Mucosa of stomach (tissue), 1 donor: ENCODE data around the gene RBCK1.
"Not testable (repeated sequence)": the region's sequence is repeated elsewhere in the genome, so short reads cannot be mapped to it uniquely, and the experiment has no call there.

Experiments used
- H3K27me3 ChIP-seq: one replicate; pipeline ENCODE4 v1.7.0; 2013; ENCODE audit warnings: mild to moderate bottlenecking, low read length; ENCODE audit not compliant: control insufficient read depth, insufficient read depth
- H3K36me3 ChIP-seq: one replicate; pipeline ENCODE4 v1.7.0; 2013; ENCODE audit warnings: low read length; ENCODE audit not compliant: control insufficient read depth, insufficient read depth
- H3K4me1 ChIP-seq: one replicate; pipeline ENCODE4 v1.7.0; 2013; ENCODE audit warnings: mild to moderate bottlenecking, low read length; ENCODE audit not compliant: control insufficient read depth, insufficient read depth
- H3K4me3 ChIP-seq: one replicate; pipeline ENCODE4 v1.7.0; 2013; ENCODE audit warnings: low read length
- H3K9ac ChIP-seq: one replicate; pipeline ENCODE4 v1.7.0; 2013; ENCODE audit warnings: mild to moderate bottlenecking, low read length, moderate library complexity
- H3K9me3 ChIP-seq: one replicate; pipeline ENCODE4 v1.7.0; 2013; ENCODE audit warnings: mild to moderate bottlenecking, low read length, moderate library complexity; ENCODE audit not compliant: control insufficient read depth
- donor health status: Pancreatic carcinoma.

Gene RBCK1

GRCh38 chr20:370151-370600, 37.9 kb upstream of the RBCK1 start:
- no peaks in the 10 kb centered on the region for H3K27me3 ChIP-seq
- H3K36me3 ChIP-seq, result no peaks in the 10 kb centered on the region
- H3K4me3 ChIP-seq, result no peak overlapping the region
- H3K9ac ChIP-seq, result no peak overlapping the region
- H3K9me3 ChIP-seq, result no peaks in the 10 kb centered on the region
- peaks cover 7% of the 10 kb centered on the region for H3K4me1 ChIP-seq

DNA sequence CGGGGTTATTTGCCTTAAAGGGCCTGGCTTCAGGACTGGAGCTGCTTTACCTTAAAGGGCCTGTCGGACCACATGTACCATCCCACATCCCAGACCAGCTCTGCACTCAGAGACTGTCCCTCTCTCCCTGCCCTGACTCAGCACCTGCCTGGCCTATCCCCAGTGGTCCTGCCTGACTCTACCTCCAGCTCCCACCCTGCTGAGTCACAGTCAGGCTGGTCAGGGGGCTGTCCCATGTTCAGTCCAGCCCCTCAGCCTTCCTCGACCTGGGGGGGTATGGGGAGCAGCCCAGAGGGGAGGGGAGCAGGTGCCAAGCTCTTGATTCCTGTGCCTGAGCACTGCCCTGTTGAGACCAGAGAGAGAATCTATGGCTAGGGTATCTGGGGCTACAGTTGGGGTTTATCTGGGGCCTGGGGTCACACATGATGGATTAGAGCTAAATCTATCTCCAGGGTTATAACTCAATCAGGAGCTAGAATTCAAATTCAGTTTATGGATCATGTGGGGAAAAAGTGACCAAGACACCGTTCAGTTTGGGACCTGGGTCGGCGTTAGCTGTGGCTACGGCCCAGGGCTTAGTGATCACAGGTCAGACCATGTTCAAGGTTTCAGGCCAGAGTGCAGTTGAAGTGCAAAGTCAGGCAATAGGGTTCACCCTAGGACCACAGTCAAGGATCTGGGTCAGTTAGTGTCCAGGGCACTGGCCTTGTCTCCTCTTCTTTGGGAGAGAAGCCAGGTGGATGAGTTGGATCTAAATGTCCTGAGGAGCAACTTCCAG, 36.9 kb upstream of the RBCK1 start:
- H3K4me1 ChIP-seq, result peaks cover 7% of the 10 kb centered on the region
- H3K9ac ChIP-seq, result no peak overlapping the region
- H3K9me3 ChIP-seq, result no peaks in the 10 kb centered on the region
- no peaks in the 10 kb centered on the region for H3K27me3 ChIP-seq
- no peaks in the 10 kb centered on the region for H3K36me3 ChIP-seq
- no peak overlapping the region for H3K4me3 ChIP-seq

DNA sequence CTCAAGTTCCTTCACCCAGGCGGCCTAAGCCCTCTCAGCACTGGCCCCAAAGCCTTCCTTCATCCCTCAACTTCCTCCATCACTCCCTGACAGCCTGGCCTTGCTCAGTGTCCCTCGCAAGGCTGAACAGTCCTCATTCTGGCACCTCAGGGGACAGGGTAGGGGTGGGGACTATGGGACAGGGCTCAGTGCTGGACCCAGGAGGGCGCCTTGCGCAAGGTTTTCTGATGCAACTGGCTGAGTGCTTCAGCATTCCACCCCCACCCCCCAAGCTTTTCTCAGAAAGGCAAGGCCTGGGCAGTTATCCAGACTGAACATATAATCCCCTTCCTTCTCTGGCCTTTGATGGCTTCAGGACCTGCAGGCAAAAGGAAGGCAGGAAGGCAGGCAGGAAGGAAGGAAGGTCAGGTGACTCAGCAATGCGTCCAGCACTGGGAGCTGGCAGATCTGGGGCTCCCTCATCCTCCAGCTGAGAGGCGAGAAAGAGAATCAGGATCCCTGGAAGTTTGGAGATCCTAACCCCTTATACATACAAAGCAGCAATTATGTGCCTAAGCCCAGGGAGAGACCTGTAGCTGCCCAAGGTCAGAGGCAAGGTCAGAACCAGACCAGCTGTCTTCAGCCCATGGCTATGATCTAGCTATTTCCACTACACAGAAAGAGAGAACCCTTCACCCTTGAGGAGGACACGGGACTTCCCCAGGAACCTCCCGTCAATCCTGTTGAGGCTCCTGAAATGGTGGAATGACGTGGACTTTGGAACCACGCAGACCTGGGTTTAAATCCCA, 36.1 kb upstream of the RBCK1 start:
- Histone ChIP-seq H3K27me3 (no peaks in the 10 kb centered on the region), H3K9me3 (no peaks in the 10 kb centered on the region), H3K9ac (no peak overlapping the region), H3K4me3 (no peak overlapping the region), H3K4me1 (peaks cover 7% of the 10 kb centered on the region), H3K36me3 (no peaks in the 10 kb centered on the region)

DNA sequence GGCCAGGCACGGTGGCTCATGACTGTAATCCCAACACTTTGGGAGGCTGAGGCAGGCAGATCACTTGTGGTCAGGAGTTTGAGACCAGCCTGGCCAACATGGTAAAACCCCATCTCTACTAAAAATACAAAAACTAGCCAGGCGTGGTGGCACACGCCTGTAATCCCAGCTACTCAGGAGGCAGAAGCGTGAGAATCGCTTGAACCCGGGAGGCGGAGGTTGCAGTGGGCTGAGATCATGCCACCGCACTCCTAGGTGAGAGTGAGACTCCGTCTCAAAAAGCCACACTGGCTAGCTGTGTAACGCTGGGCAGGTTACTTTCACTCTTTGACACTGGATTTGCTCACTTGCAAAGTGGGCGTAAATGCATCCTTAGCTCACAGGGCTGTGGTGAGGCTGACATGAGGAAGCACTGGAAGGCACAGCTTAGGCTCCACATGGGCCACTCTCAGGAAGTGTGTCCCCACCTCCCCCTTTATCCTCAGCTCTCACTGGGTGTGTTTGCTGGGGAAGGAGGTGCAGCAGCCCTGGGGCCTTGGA, 35.5 kb upstream of the RBCK1 start:
- not testable (repeated sequence) for H3K4me3 ChIP-seq, H3K9me3 ChIP-seq, H3K9ac ChIP-seq, H3K4me1 ChIP-seq, H3K36me3 ChIP-seq, H3K27me3 ChIP-seq

DNA sequence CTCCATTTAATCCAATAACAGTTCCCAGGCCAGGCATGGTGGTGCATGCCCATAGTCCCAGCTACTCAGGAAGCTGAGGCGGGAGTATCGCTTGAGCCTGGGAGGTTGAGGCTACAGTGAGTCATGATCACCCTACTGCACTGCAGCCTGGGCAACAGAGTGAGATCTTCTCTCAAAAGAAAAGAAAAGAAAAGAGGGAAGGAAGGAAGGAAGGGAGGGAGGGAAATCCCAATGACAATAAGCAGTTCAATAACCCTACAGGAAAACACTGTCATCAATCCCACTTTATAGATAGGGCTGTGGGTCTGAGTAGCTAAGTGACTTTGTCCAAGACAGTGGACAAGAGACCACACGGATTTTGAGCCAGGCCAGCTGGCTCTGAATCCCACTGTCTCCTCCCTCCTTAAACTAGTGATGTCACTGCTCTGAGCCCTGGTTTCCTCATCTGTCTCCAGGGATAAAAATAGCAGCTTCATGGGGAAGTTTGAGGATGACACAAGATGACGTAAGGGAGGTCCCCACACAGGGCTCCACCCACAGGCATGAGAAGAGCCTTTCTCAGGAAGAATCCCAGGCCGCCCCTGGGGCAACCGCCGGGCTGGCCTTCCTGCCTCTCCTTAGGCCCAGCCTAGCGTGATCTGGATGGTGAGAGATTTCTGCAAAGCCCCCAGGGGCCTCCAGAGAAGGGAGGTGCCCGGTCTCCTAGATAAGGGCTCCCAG, 34.8 kb upstream of the RBCK1 start:
- H3K27me3 ChIP-seq, result no peaks in the 10 kb centered on the region
- H3K36me3 ChIP-seq, result no peaks in the 10 kb centered on the region
- peaks cover 7% of the 10 kb centered on the region for H3K4me1 ChIP-seq
- H3K9ac ChIP-seq, result no peak overlapping the region
- H3K9me3 ChIP-seq, result no peaks in the 10 kb centered on the region
- H3K4me3 ChIP-seq, result no peak overlapping the region

DNA sequence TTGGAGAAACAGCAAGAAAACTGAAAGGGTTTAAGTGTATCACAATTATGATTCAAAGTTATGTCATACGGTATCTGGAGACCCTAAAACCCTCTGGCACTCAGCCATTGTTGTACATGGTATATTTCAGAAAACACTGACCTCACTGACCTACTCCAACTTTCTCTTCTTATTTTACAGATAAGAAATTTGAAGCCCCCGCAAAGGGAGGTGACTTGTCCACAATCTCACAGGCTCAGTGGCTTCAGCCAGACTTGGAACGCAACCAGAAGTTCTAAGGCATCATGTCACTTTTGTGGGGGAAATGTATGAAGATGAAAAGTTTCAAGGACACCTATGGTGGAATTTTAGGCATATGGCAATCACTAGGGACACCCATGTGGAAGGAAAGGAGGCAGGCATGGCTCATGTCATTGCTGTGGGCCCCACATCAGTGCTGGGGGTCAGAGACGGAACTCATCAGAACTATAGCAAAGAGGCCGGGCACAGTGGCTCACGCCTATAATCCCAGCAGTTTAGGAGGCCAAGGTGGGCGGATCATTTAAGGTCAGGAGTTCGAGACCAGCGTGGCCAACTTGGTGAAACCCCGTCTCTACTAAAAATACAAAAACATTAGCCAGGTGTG, 32.7 kb upstream of the RBCK1 start:
- no peak overlapping the region for H3K4me3 ChIP-seq
- no peaks in the 10 kb centered on the region for H3K9me3 ChIP-seq
- H3K27me3 ChIP-seq, result no peaks in the 10 kb centered on the region

DNA sequence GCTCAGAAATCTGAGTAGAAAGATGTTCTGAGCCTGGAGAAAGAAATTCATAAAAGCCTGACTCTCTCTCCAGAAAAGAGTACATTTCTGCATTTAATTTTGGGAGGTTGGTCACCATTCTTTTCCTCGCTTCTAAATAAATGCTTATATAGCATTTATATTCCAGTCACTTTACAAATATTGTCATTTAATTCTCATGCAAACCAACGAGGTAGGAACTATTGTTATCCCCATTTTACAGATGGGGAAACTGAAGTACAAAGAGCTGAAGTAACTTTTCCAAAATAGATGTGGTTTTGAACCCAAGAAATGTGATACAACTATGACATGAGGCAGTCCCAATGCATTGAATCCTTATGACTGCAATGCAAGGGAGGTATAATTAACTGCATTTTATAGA, 32.0 kb upstream of the RBCK1 start:
- H3K27me3 ChIP-seq, result peaks cover under 1% of the 10 kb centered on the region
- H3K4me3 ChIP-seq, result no peak overlapping the region
- H3K36me3 ChIP-seq, result no peaks in the 10 kb centered on the region
- H3K4me1 ChIP-seq, result no peaks in the 10 kb centered on the region
- no peak overlapping the region for H3K9ac ChIP-seq
- H3K9me3 ChIP-seq, result no peaks in the 10 kb centered on the region

More for the DNA sequence above, 32.7 kb upstream of the RBCK1 start:
- H3K4me1 ChIP-seq, result no peaks in the 10 kb centered on the region
- no peak overlapping the region for H3K9ac ChIP-seq
- no peaks in the 10 kb centered on the region for H3K36me3 ChIP-seq

DNA sequence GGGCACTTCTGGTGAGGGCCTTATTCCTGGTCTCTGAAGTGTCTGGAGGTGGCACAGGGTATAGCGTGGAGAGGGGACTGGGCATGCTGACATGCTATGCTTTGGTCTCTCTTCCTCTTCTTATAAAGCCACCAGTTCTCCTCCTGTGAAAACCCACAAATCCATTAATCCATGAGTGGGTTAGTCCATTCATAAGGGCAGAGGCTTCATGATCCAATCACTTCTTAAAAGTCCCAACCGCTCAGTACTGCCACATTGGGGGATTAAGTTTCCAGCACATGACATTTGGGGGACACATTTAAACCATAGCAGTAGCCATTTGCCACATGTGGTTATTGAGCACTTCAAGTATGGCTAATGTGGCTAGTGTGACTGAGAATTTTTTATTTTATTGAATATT, 31.3 kb upstream of the RBCK1 start:
- Histone ChIP-seq H3K4me1 (peaks cover 5% of the 10 kb centered on the region), H3K36me3 (no peaks in the 10 kb centered on the region), H3K9ac (no peak overlapping the region), H3K4me3 (no peak overlapping the region), H3K9me3 (no peaks in the 10 kb centered on the region), H3K27me3 (peaks cover 6% of the 10 kb centered on the region)

- not testable (repeated sequence) for H3K36me3 ChIP-seq, H3K4me1 ChIP-seq, H3K9me3 ChIP-seq, H3K27me3 ChIP-seq, H3K4me3 ChIP-seq, H3K9ac ChIP-seq
Observed at GRCh38 chr20:377578-377977, 30.5 kb upstream of the RBCK1 start.

DNA sequence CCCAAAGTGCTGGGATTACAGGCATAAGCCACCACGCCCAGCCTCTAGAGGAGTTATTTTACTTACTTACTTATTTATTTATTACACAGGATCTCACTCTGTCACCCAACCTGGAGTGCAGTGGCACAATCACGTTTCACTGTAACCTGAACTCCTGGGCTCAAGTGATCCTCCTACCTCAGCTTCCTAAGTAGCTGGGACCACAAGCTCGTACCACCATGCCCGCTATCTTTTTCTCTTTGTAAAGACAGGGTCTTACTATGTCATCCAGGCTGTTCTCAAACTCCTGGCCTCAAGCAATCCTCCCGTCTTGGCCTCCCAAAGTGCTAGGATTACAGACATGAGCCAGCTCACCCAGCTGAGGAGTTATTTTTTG, 29.1 kb upstream of the RBCK1 start:
- H3K9ac ChIP-seq, result no peak overlapping the region
- no peaks in the 10 kb centered on the region for H3K9me3 ChIP-seq
- H3K4me3 ChIP-seq, result no peak overlapping the region
- peaks cover 6% of the 10 kb centered on the region for H3K27me3 ChIP-seq
- H3K36me3 ChIP-seq, result no peaks in the 10 kb centered on the region
- H3K4me1 ChIP-seq, result peaks cover 5% of the 10 kb centered on the region

- peaks cover 5% of the 10 kb centered on the region for H3K4me1 ChIP-seq
- no peaks in the 10 kb centered on the region for H3K36me3 ChIP-seq
- H3K9me3 ChIP-seq, result no peaks in the 10 kb centered on the region
- H3K9ac ChIP-seq, result peak overlapping the region; percentile 28
- H3K27me3 ChIP-seq, result peaks cover 6% of the 10 kb centered on the region
- H3K4me3 ChIP-seq, result peak overlapping the region; percentile 14
Observed at GRCh38 chr20:380763-381580, 27.1 kb upstream of the RBCK1 start.
